Panc1 (cell line): ENCODE data around the gene ZCCHC2. TPM values are rescaled to one million over a fixed set of nuclear protein-coding genes. Genes with fewer than 3 reads are reported as not detected.

Experiments
- ATAC-seq: fragments of 200-7000 bp; cut with Tn5 transposase; 2 replicates; pipeline ENCODE4 v1.9.1; 2020; ENCODE audit warnings: mild to moderate bottlenecking, moderate library complexity
- BruUV-seq: library from RNA; stranded (reverse); fragments of 400-500 nt; replicated peaks from 2 replicates; lab custom pipeline; 2021; lab: Mats Ljungman, UMichigan
- CTCF ChIA-PET: fragments of 300-600 bp; sonication (Branson Sonifier 250); formaldehyde crosslinking; loops from one replicate; lab custom pipeline; 2022; ENCODE audit warnings: antibody characterized with exemption; lab: Charles Lee
- POLR2A ChIA-PET: fragments of 300-600 bp; sonication (Branson Sonifier 250); formaldehyde crosslinking; loops from one replicate; lab custom pipeline; 2022; ENCODE audit warnings: antibody characterized with exemption; lab: Charles Lee
- DNase-seq: peaks from one replicate; pipeline ENCODE4 v3.0.0-alpha.2; 2010; ENCODE audit warnings: low read depth, low spot score
- H3K27ac ChIP-seq: 2 replicates; pipeline ENCODE4 v1.5.1; 2011; ENCODE audit warnings: mild to moderate bottlenecking, low read length, inconsistent platforms
- H3K27me3 ChIP-seq: fragments of 200-500 bp; sonication (Bioruptor generic); 2 replicates; pipeline ENCODE4 v1.6.0; 2014; ENCODE audit warnings: low read length, inconsistent platforms; ENCODE audit not compliant: control insufficient read depth, insufficient read depth
- H3K36me3 ChIP-seq: fragments of 200-500 bp; sonication (Bioruptor generic); 2 replicates; pipeline ENCODE4 v1.5.1; 2014; ENCODE audit warnings: inconsistent platforms, mild to moderate bottlenecking, low read length, moderate library complexity; ENCODE audit not compliant: control insufficient read depth, insufficient read depth
- H3K4me1 ChIP-seq: 2 replicates; pipeline ENCODE4 v1.5.1; 2011; ENCODE audit warnings: inconsistent platforms, mild to moderate bottlenecking, low read length, moderate library complexity; ENCODE audit not compliant: control insufficient read depth, insufficient read depth
- H3K4me3 ChIP-seq, 2 experiments: 2 replicates each; pipeline ENCODE4 v1.5.1; 2011 to 2012; ENCODE audit warnings: low read depth in 2 of 2, low read length in 2 of 2, mild to moderate bottlenecking in 2 of 2, inconsistent platforms in 1 of 2, moderate library complexity in 1 of 2
- H3K9me3 ChIP-seq: fragments of 200-500 bp; sonication (Bioruptor generic); 2 replicates; pipeline ENCODE4 v1.5.1; 2014; ENCODE audit warnings: low read depth, mild to moderate bottlenecking, inconsistent platforms, low read length, moderate library complexity; ENCODE audit not compliant: control insufficient read depth, insufficient read depth
- POLR2AphosphoS5 ChIP-seq: IDR thresholded peaks from 2 replicates; pipeline ENCODE4 v1.6.1; 2012; ENCODE audit warnings: mild to moderate bottlenecking, low read depth, low read length, moderate library complexity
- SIN3A ChIP-seq: IDR thresholded peaks from 2 replicates; pipeline ENCODE4 v1.6.1; 2012; ENCODE audit warnings: low read depth, mild to moderate bottlenecking, low read length, moderate library complexity, borderline replicate concordance; ENCODE audit not compliant: insufficient read depth
- TCF7L2 ChIP-seq: IDR thresholded peaks from 2 replicates; pipeline ENCODE4 v1.6.1; 2011; ENCODE audit warnings: mild to moderate bottlenecking, low read depth, low read length, inconsistent platforms
- in situ Hi-C: cut with HindIII; loops from 2 replicates; pipeline ENCODE4 v1.10.0; 2016; ENCODE audit warnings: low sequenced_read_pairs, low pct_unique_long_range_greater_than_20kb
- intact Hi-C: fragments of 100-400 bp; cut with micrococcal nuclease; formaldehyde crosslinking; loops from one replicate; pipeline ENCODE4 v1.10.0; 2022; ENCODE audit not compliant: unreplicated experiment
- total RNA-seq: library from RNA; stranded (reverse); gene quantifications from one replicate; pipeline ENCODE4 v1.2.1, GENCODE V29; 2021; ENCODE audit not compliant: unreplicated experiment
- TF ChIP-seq, protein P1 (sequence below), 2 experiments: IDR thresholded peaks; 2 replicates each; pipeline ENCODE4 v1.6.1; 2011 to 2012; ENCODE audit warnings: low read depth in 2 of 2, control low read depth in 1 of 2, low read length in 1 of 2, mild to moderate bottlenecking in 1 of 2, moderate library complexity in 1 of 2; ENCODE audit not compliant: insufficient read depth in 1 of 2
- TF ChIP-seq, protein P2 (sequence below): fragments of 450-650 bp; IDR thresholded peaks from 2 replicates; pipeline ENCODE4 v1.5.1; 2017; ENCODE audit warnings: mild to moderate bottlenecking

The ZCCHC2 gene
- total RNA-seq, 1 experiment from 2014 or later, result 18.2 TPM

DNA sequence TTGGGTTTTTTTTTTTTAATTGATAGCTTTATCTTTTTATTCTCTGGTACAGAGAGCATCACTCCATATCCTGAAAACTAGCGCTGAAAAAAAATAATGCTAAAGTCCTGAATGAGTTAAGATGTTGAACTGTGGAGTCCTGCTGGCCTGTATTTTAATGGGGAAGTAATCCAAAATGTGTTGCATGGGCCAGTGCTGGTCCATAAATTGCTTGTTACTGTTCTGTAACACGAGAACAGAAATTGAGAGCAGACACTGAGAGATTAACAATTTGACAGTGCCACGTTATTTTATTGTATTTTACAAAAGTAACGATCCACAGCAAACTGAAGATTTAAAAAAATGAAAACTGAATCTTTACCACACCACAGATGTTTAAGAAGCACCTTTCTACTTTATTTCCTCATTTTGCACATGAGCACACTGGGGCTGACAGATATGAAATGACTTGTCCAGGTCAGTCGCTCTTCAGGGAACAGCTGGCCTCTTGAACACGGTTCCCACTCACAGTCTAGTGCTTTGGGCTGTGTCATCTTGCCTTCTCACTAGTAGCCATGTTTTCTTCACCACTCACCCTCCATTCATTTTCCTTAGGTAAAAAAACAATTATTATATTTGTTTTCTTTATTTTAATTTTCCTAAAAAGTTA, 35.3 kb downstream of the ZCCHC2 start:
- TF ChIP-seq SIN3A (no peak), POLR2AphosphoS5 (no peak), TCF7L2 (no peak)
- TF ChIP-seq, protein P1, sequence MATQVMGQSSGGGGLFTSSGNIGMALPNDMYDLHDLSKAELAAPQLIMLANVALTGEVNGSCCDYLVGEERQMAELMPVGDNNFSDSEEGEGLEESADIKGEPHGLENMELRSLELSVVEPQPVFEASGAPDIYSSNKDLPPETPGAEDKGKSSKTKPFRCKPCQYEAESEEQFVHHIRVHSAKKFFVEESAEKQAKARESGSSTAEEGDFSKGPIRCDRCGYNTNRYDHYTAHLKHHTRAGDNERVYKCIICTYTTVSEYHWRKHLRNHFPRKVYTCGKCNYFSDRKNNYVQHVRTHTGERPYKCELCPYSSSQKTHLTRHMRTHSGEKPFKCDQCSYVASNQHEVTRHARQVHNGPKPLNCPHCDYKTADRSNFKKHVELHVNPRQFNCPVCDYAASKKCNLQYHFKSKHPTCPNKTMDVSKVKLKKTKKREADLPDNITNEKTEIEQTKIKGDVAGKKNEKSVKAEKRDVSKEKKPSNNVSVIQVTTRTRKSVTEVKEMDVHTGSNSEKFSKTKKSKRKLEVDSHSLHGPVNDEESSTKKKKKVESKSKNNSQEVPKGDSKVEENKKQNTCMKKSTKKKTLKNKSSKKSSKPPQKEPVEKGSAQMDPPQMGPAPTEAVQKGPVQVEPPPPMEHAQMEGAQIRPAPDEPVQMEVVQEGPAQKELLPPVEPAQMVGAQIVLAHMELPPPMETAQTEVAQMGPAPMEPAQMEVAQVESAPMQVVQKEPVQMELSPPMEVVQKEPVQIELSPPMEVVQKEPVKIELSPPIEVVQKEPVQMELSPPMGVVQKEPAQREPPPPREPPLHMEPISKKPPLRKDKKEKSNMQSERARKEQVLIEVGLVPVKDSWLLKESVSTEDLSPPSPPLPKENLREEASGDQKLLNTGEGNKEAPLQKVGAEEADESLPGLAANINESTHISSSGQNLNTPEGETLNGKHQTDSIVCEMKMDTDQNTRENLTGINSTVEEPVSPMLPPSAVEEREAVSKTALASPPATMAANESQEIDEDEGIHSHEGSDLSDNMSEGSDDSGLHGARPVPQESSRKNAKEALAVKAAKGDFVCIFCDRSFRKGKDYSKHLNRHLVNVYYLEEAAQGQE (IDR thresholded peaks at IDR 0.05; ENCODE audit: insufficient read depth in 1 of 2, low read depth in 2 of 2, low read length in 1 of 2), result no peak
- TF ChIP-seq, protein P2, sequence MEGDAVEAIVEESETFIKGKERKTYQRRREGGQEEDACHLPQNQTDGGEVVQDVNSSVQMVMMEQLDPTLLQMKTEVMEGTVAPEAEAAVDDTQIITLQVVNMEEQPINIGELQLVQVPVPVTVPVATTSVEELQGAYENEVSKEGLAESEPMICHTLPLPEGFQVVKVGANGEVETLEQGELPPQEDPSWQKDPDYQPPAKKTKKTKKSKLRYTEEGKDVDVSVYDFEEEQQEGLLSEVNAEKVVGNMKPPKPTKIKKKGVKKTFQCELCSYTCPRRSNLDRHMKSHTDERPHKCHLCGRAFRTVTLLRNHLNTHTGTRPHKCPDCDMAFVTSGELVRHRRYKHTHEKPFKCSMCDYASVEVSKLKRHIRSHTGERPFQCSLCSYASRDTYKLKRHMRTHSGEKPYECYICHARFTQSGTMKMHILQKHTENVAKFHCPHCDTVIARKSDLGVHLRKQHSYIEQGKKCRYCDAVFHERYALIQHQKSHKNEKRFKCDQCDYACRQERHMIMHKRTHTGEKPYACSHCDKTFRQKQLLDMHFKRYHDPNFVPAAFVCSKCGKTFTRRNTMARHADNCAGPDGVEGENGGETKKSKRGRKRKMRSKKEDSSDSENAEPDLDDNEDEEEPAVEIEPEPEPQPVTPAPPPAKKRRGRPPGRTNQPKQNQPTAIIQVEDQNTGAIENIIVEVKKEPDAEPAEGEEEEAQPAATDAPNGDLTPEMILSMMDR, result no peak
- ATAC-seq, result no peak
- peaks cover 8% of the 10 kb centered on the region; the same call in 1 of the 2 replicates for H3K36me3 ChIP-seq
- no TSS peak for BruUV-seq
- H3K4me3 ChIP-seq, result no peak overlapping the region
- no peak overlapping the region for H3K27ac ChIP-seq
- peaks cover 8% of the 10 kb centered on the region for H3K4me1 ChIP-seq
- in situ Hi-C loops (no loop called here), intact Hi-C loops (no loop called here)
- no peaks in the 10 kb centered on the region for H3K27me3 ChIP-seq
- no peaks in the 10 kb centered on the region for H3K9me3 ChIP-seq
- no peak for DNase-seq
- POLR2A ChIA-PET, result no interaction called here
- CTCF ChIA-PET, result interaction anchor here (0.7 kb wide), 1 partner anchor 21 kb away, joined by 3 read pairs; no protein-coding TSS in a partner anchor

DNA sequence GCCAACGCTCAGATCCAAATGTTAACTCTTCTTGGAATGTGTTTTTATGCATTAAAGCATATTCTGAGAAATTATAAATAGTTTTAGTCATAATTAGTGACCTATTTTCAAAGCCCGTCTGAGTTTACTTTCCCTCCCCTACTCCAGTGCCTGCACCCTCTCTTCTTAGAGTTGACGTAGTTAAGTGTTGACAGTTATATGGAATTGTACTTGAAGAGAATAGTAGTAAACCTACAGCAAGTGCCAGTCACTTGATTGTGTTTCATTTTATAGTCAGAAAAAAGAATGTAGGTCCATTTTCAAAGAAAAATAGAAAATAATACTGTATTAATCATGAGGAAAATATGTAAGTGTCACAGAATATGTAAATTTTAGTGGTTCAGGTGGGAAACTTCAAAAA, 41.2 kb downstream of the ZCCHC2 start:
- no peak overlapping the region for H3K27ac ChIP-seq
- H3K36me3 ChIP-seq, result peaks cover 9% of the 10 kb centered on the region; the same call in 1 of the 2 replicates
- no peaks in the 10 kb centered on the region for H3K27me3 ChIP-seq
- ATAC-seq (no peak), DNase-seq (no peak)
- POLR2A ChIA-PET, result no interaction called here
- intact Hi-C loops (no loop called here), in situ Hi-C loops (no loop called here)
- no TSS peak for BruUV-seq
- TF ChIP-seq TCF7L2, result no peak
- TF ChIP-seq POLR2AphosphoS5, result no peak
- TF ChIP-seq, protein P1 (IDR thresholded peaks at IDR 0.05; ENCODE audit: insufficient read depth in 1 of 2, low read depth in 2 of 2, low read length in 1 of 2), result no peak
- TF ChIP-seq, protein P2, result no peak
- TF ChIP-seq SIN3A, result no peak
- CTCF ChIA-PET, result no interaction called here
- H3K4me1 ChIP-seq, result no peaks in the 10 kb centered on the region
- no peaks in the 10 kb centered on the region for H3K9me3 ChIP-seq
- no peak overlapping the region for H3K4me3 ChIP-seq
